ENCODE results near the gene TRIM47. TPM values are rescaled to one million over a fixed set of nuclear protein-coding genes. Genes with fewer than 3 reads are reported as not detected.

The TRIM47 gene
- total and polyA plus RNA-seq, 2 of the 13 experiments (the other 11 are each of a cell fraction or from before 2014, with no cell fraction given) = 33.5 to 82.0 TPM

DNA sequence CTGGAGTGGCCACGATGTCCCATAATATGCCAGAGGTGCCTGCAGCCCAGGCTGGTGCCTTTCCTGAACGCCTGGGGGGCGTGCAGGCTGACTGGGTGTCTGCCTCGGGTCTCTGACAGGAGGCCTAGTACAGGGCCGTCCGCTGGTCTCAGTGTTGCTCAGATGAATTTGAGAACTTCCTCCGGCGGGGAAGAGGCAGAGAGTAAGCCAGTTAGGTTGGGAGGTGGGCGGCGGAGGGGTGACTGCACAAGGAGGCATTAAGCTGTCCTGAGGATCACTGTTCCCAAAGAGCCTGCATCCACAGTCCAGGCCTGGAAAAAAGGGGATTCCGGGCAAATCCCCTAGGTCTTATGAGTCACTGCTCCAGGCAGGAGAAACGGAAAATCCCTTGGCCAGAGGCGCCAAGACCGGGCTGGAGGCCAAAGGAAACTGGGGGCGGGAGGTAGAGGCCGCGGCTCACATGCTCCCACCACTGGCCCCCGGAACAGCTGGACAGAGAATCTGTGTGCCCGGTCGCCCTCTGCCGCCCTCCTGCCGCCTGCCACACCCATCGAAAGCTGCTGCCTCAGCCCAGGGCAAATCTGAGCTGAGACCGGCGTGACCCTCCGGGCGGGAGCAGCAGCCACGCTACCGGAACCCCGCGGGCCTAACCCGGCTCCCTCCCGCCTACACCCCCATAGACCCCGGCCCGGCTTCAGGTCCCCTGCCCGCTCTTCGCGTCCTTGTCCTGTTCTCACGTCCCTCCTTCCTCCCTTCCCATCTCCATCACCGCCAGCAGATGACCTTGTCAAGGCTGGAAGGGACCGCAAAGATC, 1.2 kb downstream of the TRIM47 start (continued):
- TF ChIP-seq ERF (CRISPR knock-in tag; IDR thresholded peaks at IDR 0.05) (peak; percentile 39), DR1 (CRISPR knock-in tag; IDR thresholded peaks at IDR 0.05) (no peak), REL (CRISPR knock-in tag; conservative IDR thresholded peaks at IDR 0.05) (peak; percentile 25; the same call in 1 of the 2 replicates), GATAD2A (CRISPR knock-in tag; IDR thresholded peaks at IDR 0.05) (no peak), SNAPC2 (CRISPR knock-in tag; IDR thresholded peaks at IDR 0.05) (no peak; the same call in 1 of the 2 replicates), EP300 (IDR thresholded peaks at IDR 0.05; ENCODE audit: low read depth in 2 of 2, low read length in 2 of 2) (no peak), EP300 (CRISPR knock-in tag; IDR thresholded peaks at IDR 0.05; ENCODE audit: borderline replicate concordance) (no peak), AFF4 (CRISPR knock-in tag; IDR thresholded peaks at IDR 0.05) (0 out of 2 replicates have a peak, but pooled peaks have one; percentile 28), GABPA (IDR thresholded peaks at IDR 0.05; ENCODE audit: low read depth, low read length) (no peak), GABPA (CRISPR knock-in tag; IDR thresholded peaks at IDR 0.05; ENCODE audit: low read depth) (no peak; the same call in 1 of the 2 replicates), CCDC6 (CRISPR knock-in tag; IDR thresholded peaks at IDR 0.05) (no peak; the same call in 1 of the 2 replicates), ZNF616 (CRISPR knock-in tag; IDR thresholded peaks at IDR 0.05; ENCODE audit: low read depth) (no peak; the same call in 1 of the 2 replicates), GPN1 (CRISPR knock-in tag; IDR thresholded peaks at IDR 0.05; ENCODE audit: borderline replicate concordance) (no peak; the same call in 1 of the 2 replicates), ZNF232 (CRISPR knock-in tag; IDR thresholded peaks at IDR 0.05; ENCODE audit: borderline replicate concordance) (no peak), MIXL1 (CRISPR knock-in tag; IDR thresholded peaks at IDR 0.05) (no peak), KAT2B (IDR thresholded peaks at IDR 0.05; ENCODE audit: borderline replicate concordance, low read depth, low read length) (no peak), CBX2 (IDR thresholded peaks at IDR 0.05; ENCODE audit: low read depth, low read length) (no peak), CBX2 (CRISPR knock-in tag; IDR thresholded peaks at IDR 0.05; ENCODE audit: low read depth) (no peak), ZFP1 (CRISPR knock-in tag; IDR thresholded peaks at IDR 0.05) (0 out of 2 replicates have a peak, but pooled peaks have one; percentile 10), ZC3H13 (CRISPR knock-in tag; IDR thresholded peaks at IDR 0.05) (no peak), HCFC1 (IDR thresholded peaks at IDR 0.05; ENCODE audit: low read depth, low read length) (no peak), GATA4 (IDR thresholded peaks at IDR 0.05; ENCODE audit: borderline replicate concordance, low read depth) (peak; percentile 9; the same call in 1 of the 2 replicates), ZSCAN20 (CRISPR knock-in tag; IDR thresholded peaks at IDR 0.05; ENCODE audit: borderline replicate concordance) (0 out of 2 replicates have a peak, but pooled peaks have one; percentile 22), RNF2 (conservative IDR thresholded peaks at IDR 0.05; ENCODE audit: low read depth) (no peak)
- TF ChIP-seq, protein P1, sequence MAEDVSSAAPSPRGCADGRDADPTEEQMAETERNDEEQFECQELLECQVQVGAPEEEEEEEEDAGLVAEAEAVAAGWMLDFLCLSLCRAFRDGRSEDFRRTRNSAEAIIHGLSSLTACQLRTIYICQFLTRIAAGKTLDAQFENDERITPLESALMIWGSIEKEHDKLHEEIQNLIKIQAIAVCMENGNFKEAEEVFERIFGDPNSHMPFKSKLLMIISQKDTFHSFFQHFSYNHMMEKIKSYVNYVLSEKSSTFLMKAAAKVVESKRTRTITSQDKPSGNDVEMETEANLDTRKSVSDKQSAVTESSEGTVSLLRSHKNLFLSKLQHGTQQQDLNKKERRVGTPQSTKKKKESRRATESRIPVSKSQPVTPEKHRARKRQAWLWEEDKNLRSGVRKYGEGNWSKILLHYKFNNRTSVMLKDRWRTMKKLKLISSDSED (CRISPR knock-in tag; IDR thresholded peaks at IDR 0.05) = no peak
- TF ChIP-seq, protein P2, sequence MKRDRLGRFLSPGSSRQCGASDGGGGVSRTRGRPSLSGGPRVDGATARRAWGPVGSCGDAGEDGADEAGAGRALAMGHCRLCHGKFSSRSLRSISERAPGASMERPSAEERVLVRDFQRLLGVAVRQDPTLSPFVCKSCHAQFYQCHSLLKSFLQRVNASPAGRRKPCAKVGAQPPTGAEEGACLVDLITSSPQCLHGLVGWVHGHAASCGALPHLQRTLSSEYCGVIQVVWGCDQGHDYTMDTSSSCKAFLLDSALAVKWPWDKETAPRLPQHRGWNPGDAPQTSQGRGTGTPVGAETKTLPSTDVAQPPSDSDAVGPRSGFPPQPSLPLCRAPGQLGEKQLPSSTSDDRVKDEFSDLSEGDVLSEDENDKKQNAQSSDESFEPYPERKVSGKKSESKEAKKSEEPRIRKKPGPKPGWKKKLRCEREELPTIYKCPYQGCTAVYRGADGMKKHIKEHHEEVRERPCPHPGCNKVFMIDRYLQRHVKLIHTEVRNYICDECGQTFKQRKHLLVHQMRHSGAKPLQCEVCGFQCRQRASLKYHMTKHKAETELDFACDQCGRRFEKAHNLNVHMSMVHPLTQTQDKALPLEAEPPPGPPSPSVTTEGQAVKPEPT (CRISPR knock-in tag; IDR thresholded peaks at IDR 0.05; ENCODE audit: low read depth) = 0 out of 2 replicates have a peak, but pooled peaks have one; percentile 10

Measured in HepG2 (cell line).